GM18520 (cell line): ENCODE data around the gene LSM10.

Source experiments
- ATAC-seq: cut with Tn5 transposase; IDR thresholded peaks from one replicate; pipeline ENCODE4 v1.9.1; 2021; ENCODE audit not compliant: unreplicated experiment

Gene LSM10

DNA sequence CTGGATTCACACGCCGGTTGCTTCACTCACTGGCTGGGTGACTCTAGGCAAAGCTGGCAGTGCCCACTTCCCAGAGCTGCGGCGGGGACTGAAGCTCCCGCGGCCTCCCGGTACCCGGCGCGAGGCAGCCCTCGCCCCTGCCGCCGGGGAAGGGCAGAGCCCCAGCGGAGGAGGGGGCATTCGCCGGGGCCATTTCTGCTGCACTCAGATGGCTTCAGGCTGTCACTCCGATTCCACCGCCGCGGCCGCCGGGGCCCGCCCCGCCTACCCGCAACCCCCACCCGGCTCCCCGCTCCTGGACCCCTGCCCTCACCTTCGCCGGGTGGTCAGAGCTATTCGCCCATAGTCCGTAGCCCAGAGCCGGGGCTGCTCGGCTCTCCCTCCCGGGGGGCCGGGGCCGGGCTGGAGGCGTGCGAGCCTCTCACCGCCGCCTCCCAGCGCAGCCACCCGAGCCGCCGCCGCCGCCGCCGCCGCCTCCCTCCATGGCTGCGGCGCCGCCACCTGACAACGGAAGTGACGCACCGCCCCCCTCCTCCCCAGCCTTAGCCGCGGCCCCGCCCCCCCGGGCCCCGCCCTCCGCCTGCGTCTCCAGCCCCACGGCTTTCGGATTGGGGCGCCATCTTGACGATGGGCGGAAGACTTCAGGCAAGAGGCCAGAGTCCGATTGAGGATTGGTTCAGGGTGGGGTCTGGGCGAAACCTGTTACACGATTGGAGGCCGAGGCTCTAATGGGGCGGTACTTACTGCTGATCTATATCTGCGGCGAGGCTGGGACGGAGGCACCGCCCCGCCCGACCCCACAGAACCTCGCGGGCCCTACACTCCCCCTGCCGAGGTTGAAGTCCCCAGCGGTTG is 12.1 kb downstream of the LSM10 start, which contains the start of gene STK40:
Gene STK40 (minus strand): TSS at position 515 of the 855 bp plus-strand sequence. CDS start 24,592 bp downstream, outside the sequence.
- ATAC-seq = peak; percentile 81

DNA sequence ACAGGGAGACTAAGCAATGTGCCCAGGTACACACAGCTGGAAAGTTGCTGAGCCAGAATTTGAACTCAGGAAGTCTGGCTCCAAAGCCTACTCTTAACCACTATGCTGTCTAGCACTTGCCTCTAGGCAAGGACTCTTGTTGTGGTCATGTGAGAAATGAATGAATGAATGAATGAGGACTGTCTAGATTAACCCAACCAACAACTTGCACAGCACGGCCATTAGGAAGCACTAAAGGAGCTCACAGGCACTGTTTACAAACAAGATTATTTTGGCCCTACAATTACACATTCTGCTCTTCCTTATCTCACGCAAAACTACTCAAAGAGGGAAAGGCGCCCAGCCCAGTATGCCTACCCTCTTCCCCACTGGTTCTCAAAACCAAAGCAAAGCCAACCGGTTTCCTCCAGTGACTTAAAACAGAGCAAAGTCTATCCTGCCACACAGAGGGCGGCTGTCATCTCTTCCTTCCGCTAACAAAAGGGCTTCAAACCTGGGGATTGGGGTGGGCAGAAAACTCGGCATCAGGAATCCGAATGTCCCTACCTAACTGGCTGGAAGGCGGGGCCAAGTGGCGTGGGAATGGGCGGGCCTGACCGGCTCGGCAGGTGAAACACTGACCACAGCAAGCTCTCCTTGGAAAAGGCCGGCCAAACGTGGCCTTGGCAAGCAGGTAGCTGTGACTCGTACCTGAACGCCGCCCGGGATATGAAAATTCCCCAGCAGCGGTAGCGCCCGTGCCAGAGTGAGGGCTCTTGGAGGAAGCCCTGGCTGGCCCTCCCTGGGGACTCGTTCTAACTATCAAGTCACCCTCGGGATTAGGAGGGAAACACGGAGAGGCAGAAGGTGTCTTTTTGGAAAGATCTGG is 12.9 kb downstream of the LSM10 start:
- ATAC-seq = no peak

DNA sequence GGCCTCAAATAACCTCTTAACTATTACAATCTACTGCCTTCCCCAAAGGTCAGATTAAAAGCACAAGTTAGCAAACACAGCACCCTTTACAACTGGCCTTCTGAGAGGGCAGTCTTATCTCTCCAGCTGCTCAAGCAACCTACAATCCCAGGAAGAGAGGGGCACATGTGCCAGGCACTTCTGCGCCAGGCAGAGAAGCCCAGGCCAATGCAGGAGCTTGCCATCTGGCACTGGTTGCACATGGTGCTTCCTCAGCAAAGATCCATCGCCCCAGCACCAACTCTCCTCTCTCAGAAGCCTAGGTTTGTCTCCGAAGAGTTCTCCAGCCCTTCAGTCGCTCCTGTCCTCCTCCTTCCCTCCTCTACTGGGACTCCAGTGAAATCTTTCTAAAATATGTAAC is 14.5 kb downstream of the LSM10 start:
- no peak for ATAC-seq

DNA sequence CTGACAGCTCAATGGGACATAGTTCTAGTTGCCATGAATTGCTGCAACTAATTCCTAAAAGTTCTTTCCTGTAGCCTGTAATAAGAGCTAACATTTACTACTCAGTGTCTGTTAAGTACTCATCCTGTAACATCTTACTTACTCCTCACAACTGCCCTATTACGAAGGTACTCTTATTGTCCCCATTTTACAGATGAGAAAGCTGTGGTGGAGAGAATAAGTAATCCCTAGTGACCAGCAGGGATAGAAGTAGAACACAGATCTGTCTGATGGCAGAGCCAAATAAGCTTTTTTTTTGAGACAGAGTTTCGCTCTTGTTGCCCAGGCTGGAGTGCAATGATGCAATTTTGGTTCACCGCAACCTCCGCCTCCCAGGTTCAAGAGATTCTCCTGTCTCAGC is 15.0 kb downstream of the LSM10 start:
- no peak for ATAC-seq

DNA sequence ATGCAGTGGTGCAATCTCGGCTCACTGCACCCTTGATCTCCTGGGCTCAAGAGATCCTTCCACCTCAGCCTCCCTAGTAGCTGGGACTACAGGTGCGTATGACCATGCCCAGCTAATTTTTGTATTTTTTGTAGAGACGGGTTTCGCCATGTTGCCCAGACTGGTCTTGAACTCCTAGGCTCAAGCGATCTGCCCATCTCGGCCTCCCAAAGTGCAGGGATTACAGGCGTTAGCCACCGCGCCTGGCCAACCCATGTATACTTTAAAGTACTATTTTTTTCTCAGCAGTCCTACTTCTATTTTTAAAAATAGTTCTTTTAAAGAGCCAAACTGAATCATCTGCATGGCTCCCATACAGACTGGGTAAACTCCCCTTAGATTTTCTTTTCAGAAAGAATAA is 15.5 kb downstream of the LSM10 start:
- ATAC-seq = no peak

DNA sequence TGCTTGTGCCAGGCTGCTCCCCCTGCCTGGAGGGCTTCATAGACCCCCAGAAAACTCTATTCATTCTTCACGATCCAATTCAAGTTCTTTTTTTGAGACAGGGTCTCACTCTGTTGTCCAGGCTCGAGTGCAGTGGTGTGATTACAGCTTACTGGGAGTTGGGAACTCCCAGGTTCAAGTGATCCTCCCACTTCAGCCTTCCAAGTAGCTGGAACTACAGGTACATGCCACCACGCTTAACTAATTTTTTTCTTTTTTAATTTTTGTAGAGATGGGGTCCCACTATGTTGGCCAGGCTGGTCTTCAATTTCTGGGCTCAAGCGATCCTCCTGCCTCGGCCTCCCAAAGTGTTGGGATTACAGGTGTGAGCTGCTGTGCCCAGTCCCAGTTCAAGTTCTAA is 16.3 kb downstream of the LSM10 start:
- ATAC-seq = no peak

DNA sequence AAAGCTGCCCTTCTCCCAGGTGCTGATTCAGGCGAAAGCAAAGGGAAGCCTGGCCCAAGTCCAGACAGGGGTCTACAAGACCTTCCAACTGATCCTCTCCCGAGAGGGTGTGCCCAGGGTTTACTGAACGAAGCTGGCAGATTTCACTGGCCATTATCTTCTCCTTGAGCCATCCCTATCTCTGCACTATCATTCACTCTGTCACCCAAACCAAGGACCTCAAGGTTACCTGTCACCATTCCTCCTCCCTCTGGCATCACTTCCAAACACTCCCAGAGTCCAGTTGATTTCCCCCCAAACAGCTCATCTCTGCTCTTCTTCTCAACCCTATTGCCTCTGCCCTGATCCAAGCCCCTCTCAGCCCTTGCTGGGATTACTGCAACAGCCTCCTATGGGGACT is 16.9 kb downstream of the LSM10 start:
- no peak for ATAC-seq

DNA sequence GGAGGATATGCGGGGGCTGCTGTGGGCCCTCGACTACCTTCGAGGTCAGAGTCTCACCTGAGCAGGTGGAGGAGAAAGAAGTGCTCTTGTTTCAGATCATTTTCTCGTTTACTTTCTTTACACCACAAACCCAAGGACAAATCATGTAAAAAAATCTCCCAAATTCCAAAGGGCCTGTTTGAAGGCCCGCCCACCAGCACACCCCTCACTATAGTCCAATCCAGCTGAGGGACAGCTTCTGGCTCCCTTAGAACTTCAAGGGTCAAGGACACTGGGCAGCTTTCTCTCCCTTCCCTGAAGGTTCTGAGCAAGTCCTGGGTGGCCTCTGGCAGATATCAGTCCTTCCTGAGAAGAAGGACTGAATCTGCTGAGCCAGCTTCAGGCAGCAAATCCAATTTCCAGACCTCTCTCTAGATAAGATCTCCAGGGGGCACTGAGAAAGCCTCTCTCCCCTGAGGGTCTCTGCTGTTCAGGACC is 17.5 kb downstream of the LSM10 start:
- no peak for ATAC-seq

DNA sequence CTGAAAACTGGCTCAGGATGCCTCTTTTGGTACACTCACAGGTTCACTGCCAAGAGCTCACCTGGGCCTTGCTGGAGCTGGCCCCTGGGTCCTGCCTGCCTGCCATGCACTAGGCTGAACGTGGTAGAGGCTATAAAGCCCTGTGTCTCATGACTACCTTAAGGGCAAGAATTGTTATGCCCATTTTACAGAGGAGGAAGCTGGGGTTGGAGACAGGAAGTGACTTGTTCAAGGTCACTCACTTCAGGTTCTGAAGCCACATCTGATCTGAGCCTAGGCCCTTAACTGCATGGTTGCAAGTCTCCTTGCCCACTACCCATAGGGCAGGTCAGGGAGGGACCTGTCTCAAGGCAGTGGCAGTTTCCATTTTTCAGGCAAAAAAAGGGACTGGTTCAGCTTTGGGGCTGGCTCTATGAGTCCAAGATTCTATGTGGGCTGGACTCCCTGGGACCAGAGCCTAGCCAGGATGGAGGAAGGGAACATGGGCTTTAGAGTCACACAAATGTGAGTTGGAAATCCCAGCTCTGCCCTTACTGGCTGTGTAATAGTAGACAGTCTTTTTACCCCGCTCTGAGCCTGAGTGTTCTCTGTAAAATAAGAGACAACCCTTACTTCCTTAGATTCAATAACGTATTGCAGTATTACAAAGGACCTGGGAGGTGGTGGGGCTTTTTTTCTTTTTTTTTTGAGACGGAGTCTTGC is 19.8 kb downstream of the LSM10 start:
- ATAC-seq = no peak

DNA sequence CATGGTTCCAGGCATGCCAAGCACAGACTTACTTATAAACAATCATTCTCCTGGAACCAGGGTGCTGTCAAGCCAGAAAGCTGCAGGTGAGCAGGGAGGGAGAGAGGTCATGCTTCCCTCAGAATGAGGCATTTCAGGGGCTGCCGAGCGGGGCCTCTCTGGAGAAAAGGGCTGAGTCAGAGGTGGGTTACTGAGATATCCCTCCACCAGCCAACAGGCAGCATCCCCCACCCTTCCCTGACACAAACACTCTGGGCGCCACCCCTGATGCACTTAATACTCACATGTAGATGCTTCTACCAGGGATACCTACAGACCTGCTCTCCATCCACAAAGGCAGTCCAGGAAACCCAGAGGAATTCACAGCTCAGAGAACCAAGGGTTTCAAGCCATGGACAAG is 25.1 kb downstream of the LSM10 start:
- no peak for ATAC-seq

DNA sequence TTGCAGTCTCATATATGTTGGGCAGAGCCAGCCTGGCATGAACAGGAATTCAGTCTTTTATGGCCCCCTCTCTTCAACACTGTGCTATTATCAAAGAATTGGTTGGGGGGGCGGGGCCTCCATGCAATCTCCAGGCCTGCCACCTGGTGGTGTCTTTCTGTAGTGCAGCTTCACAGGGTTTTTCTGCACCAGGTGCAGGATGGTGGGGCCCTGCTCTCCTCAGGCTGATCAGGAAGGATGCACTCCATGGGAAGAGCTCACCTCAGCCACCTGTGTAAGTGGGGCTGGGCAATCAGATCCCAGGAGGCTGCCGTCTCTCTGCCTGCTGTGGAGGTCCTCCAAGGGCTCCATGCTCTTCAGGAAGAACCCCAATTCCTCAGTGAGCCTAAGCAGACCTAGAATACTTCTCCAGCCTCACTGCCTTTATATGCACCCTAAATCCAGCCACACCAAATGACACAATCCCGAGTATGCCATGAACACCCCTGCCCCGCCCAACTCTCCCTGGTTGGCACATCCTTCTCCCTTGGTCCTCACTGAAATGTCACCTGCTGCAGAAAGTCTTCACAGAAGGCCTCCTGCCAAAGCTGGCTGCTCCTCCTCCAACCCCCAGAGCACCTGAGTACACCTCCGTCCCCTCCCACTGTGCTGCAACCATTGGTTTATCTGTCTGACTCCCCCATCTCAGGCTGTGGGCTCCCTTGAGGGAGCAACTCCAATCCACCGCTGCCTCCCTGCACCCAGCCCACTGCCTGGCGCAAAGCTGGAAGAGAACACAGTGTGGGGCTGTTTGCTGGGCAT is 28.4 kb downstream of the LSM10 start:
- no peak for ATAC-seq

DNA sequence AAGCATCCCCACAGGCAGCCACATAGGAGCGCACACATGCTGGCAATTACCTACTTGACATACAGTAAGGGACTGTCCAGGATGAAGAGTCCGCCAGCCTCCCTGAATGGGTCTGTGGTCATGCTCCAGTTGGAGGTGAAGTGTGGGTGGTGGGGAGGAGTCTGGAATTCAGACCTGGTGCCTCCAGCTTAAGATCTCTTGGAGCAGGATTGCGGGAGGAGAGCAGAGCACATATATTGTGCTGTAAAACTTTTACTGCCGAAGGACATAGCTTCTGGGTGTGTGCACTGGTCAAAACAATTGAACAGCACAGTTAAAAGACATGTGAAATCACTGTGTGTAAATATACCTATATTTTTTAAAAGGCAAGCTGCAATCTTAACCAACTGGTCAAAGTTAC is 29.9 kb downstream of the LSM10 start:
- no peak for ATAC-seq

DNA sequence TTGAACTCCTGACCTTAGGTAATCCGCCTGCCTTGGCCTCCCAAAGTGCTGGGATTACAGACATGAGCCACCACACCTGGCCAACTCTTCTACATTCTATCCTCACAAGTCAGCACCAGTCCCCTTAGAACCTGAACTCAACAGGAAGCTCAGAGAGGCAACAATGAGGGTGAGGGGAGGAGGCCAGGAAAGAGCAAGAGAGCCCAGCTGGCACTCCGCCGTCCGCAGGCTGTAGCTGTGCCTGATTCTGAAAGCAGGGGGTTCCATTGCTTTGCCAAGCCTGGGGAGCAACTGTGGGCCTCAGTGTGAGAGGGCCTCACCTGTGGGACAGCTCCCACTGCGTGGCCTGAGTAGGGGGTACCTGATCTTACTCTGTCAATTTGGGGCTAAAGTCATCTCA is 30.6 kb downstream of the LSM10 start:
- no peak for ATAC-seq

DNA sequence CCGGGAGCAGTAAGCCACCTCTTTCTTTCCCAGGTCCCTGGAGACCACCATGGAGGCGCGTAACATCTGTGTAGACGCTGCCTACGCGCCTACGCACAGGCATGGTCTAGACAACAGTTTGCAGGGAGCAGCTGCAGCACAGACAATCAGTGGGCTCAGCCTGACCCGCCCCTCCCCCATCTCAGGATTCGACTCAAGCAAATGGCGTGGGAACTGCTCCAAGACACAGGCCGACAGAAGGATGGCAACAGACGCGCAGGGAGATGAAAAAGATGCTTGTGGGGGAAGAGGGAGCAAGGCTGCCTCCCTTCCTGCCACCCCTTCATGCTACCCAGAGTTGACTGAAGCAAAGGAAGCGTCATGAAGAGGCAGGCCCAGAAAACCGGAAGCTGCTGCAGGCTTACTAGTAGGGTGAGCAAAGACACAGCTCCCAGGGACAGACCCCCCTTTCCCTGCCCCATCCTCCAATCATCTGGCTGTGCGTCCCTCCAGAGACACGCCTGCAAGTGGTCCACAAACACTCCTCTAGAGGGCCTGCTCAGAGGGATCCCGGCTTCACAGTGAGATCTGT is 31.5 kb downstream of the LSM10 start:
- no peak for ATAC-seq

DNA sequence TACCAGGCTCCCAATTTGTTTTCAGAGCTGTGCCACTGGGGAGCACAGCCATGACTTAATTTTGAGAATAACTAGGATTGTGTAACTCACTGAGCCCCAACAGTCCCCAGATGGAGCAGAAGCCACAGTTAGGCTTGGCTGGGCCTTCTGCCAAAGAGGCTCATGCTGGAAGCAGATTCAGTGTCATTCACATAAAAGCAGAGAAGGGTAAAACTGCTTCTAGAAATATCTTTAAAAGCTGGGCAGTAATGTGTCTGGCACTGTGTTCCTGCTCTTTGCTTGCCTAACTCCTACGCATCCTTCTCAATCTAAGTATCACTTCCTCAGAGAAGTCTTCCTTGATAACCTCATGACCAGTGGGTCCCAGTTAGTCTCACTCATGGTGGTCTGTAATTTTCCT is 32.3 kb downstream of the LSM10 start:
- ATAC-seq = no peak

DNA sequence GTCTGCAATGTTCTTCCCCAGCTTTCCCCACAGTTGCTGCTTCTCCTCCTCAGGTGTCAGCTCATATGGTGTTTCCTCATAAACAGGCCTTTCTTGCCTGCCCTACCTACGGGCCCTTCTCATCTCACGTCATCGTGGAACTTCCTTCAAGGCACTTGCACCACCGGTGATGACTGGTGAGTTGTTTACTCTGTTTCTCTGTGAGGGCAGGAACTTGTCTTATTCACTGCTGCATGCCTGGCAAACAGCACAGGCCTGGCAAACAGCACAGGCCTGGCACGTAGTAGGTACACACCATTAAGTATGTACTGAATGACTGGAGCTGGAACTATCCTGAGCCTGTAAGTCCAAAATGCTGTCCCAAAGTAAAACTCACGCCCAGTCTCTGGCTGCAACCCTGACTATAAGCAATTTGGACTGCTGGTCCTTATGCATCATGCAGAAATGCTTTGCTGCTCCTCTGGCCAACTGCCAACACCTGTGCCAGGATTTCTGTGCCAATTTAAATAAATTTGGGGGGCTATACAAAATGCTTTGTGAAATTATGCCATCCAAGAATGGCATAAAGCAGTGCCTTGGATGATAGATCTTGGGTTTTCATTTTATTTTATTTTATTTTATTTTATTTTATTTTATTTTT is 37.7 kb downstream of the LSM10 start:
- no peak for ATAC-seq

DNA sequence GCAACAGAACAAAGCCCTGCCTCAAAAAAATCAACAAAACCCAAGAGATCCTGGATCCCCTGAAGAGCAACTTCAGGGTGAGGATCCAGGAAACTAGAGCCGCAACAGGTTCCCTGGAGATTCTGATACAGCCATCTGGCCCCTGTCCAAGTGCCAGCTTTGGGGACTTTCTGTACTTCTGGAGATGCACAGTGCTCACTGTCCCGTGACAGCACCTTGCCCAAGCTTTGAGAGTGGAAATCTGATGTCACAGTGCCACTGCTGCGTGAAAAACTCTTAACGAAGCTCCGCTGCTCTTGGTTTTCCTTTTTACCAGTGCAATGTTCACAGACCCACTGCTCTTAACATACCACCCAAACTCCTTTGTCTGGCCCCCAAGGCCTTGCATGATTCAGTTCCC is 38.3 kb downstream of the LSM10 start:
- no peak for ATAC-seq

DNA sequence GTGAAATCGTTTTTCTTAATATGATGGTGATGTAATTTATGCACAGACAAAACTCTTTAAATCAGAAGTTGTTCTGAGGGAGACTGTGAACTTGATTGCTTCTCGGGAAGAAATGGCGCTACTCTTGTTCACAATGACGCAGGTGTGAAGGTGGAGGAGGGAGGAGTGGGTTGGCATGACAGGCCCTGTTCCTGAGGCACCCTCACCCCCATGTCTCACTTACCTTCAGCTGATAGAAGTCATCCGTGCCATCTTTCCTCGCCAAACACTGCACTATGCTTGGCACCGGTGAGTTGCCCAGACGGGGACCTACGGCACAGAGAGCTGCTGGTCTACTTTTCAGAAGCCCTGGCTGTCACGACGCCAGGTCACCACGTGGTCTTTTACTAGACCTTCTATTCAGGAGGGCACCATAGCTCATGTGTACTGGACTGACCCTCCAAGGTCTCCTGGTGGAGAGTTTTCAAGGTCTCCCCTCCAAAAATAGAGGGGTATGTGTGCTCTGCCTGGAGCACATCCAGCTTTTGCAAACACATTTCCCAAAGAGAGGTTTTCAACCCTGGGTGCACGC is 39.1 kb downstream of the LSM10 start:
- no peak for ATAC-seq

DNA sequence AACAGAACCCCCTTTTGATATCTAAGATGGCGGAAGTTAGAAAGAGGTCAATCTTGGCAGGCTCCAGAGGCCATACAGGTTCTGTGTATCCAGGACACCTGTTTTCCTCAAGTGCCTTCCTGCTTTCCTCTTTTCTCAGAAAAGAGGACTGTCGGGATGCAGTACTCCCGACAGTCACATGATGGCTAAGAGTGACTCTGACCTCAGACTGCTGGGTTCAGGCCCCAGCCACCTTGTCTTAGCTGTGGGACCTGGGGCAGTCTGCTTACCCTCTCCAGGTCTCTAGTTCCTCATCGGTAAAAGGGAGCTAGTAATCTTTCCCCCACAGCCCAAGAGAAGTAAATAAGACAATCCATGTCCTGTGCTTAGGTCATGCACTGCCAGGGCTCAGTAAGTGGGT is 41.9 kb downstream of the LSM10 start:
- ATAC-seq = no peak
